AG20443 (cell line): ENCODE measurements around the gene PPFIA1.

Experiments
- DNase-seq: peaks from one replicate; pipeline ENCODE4 v3.0.0; 2012; ENCODE audit warnings: low spot score, mixed read lengths

The PPFIA1 gene

DNA sequence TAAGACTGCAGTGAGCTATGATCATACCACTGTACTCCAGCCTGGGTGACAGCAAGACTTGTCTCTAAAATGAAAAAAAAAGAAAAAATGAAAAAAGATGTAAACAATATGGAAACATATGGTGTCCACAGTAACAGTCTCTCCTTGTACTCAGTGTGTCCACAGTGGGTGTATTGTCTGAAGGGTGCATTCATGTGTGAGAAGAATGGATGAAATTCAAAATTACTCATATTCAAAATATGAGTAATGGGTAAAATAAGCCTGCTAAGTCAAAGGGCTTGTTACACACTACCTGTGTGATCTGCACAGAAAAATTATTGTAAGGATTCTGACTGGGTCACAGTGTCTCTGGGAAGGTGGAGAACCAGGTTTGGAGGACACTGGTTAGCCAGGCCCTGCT, 26.9 kb downstream of the PPFIA1 start:
- no peak for DNase-seq

DNA sequence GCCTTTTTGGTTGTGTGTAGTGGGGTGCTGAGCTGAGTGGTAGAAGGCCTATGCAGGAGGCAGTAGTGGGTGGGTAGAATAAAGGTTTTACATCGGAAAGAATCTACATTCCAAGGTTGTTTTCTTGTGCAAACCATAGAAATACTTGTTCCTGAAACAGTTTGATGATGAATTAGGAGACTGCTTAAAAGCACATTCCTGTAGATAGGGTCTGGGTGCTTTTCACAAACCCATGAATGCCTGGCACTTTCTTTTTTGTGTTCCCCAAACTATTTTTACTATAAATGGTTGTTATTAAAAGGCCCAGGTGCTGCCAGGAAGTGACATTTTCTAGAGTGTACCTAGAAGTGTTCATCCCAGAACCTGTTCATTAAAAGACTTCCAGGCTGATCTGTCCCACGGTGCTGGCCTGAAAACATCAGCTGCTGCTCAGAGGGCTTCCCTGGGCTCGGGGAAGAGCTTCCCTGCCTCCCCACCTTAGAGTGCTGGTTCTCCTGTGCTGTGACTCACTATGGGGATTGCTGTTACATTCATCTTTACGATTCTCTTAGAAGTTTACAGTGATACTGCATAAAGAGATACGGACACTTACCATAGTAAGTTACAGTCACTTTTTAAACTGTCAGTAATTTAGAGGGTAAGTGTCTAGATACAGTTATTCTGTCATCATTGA, 27.9 kb downstream of the PPFIA1 start:
- no peak for DNase-seq

DNA sequence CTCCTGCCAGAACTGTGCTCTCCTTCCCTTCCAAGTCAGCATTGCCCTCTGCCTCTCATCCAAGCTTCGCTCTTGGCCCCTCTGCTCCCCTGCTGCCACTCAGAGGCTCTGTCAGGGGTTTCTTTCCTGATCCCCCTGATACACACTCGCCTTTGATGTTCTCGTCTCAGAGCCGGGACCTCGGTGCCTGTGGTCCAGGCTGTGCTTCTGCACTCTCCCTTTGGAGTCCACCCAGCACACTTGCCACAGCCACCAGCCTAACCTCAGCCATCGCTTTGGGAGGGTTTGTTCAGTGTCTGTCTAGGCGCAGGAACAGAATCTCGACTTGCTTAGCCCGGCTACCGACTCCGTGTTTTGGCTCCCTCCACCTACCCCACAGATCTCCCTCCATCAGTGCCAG, 29.1 kb downstream of the PPFIA1 start:
- no peak for DNase-seq

DNA sequence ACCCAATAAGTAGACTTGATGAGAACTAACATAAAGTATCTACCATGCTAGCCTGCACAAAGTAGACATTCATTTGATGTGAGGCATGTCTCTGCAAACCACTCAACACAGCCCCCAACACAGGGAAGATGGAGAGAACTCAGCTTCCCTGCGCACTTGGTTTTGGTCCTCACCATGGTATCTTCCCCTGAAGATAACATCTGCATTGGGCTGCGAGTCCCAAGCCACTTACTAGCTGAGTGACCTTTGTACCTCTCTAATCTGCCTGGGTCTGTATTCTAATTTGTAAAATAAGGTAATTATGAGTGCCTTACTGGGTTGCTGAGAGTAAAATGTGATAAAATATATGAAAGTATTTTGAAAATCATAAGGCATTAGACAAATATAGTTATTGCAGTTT, 30.7 kb downstream of the PPFIA1 start:
- DNase-seq: no peak

DNA sequence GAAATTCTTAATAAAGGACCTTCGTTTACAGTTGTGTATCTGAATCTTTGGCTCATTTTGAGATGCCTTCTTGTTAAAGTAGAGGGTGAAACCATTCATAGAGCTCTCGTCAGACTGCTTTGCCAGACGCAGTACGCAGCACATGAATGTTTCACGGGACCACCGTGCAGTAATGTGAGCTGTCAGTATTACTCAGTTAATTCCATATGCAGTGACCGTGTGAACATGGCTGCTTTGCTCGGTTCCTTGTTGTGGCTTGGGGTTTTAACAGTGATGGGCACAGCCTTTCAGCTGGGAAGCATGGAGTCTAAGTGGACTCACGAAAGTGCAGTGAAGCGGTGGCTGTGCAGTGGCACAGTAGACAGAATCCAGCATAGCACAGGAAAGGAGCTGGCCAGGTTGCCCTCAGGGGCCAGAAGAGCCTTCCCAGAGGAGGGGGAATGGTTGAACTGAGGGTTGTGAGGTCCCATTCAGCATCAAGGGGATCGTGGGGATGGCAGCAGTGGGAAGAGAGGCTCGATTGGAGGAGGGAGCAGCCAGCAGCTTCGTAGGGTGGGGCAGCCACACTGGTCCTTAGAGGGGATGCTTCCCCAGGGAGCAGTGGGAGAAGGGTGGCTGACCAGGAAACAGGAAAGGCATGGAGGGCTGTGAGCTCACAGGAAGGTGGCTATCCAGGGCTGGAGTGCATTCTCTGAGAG, 31.4 kb downstream of the PPFIA1 start:
- no peak for DNase-seq

DNA sequence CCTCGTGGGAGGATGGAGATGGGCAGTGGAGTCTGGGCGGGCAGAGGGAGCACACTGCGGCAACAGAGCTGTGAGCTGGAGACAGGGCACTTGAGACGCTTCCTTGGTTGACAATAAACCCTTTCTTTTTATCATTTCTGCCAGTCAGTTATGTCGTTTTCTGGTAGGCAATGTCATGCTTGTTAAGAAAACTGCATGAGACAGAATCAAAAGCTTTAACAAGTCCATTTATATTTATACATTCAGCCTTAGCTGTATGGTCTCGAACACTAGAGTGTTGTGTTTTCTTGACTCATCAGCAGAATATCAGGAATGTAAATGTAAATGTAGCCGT, 31.9 kb downstream of the PPFIA1 start:
- no peak for DNase-seq

DNA sequence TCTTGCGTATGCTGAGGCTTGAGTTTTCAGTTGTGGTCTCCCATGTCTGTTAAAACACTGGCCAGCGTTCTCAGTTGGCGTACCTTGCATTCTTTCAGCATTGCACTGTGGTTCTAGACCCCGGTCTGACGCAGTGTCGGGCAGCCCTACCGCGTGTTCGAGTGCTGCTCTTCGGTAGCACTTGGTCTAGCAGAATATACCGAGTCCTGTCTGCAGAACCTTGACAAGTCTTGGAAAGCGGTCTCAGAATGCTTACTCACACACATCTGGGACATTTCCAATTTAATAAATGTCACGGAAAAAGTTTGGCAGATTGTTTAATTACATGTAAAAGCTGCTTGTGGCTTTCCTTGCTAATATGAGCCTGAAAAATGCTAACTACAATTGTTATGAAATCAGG, 32.6 kb downstream of the PPFIA1 start:
- DNase-seq: peak; percentile 91

DNA sequence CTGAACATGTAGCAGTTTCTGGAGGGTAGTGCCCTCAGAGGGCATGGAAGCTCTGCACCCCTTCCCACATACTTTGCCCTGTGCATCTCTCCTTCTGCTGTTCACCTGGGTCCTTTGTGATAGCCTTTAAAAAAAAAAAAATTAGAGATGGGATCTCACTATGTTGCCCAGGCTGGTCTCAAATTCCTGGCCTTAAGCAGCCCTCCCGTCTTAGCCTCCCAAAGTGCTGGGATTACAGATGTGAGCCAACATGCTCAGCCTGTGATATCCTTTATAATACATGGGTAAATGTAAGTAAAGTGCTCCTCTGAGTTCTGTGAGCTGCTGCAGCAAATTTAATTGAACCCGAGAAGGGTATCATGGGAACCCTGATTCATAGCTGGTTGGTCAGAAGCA, 33.7 kb downstream of the PPFIA1 start:
- no peak for DNase-seq

DNA sequence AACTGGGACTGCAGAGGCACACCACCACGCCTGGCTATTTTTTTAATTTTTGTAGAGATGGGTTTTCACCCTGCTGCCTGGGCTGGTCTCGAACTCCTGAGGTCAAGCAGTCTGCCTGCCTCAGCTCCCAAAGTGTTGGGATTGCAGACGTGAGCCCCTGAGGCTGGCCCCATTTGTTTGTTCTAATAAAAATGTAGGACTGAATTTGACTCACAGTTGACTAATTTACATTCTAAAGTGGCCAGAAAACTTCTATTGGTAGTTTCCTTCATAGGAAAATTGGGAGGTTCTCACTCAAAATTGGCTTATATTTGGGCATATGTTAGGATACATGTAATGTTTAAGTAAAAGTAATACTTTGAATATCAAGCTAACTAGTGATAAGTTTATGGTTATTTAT, 35.0 kb downstream of the PPFIA1 start:
- no peak for DNase-seq

DNA sequence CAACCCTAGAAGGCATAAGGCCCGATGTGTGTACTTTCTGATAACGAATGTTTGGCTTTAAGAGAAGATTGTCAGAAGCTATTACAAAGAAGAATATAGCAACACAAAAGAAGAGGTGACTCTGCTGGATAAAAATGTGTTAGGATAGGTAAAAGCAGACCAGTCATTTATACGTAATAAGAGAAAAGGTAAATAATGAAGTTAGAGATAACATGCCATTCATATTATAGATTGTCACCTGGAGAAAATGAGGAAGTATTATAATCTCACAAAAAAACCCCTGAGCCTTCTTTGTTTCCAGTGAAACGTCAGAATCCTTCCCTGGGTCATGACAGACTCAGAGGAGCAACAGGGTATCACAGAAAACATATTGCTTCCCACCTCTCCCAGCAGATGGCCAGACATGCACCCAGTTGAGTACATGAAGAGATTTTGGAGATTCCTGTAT, 36.1 kb downstream of the PPFIA1 start:
- no peak for DNase-seq

DNA sequence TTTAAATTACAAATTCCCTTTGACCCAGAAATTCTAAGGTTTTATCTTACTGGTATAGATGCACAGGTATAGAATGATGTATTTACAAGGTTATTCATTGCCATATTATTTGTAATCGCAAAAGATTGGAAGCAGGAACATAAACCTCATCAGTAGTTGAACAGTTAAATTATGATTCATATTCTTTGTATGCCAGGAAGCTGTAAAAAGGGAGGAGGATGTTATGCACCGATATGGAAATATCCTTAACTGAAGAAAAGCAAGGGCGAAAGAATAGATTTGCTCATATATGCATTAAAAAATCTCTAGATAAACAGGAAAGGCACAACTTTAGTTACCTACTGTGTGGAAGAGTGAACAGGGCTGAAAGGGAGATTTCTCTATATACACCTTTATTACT, 36.7 kb downstream of the PPFIA1 start:
- no peak for DNase-seq

DNA sequence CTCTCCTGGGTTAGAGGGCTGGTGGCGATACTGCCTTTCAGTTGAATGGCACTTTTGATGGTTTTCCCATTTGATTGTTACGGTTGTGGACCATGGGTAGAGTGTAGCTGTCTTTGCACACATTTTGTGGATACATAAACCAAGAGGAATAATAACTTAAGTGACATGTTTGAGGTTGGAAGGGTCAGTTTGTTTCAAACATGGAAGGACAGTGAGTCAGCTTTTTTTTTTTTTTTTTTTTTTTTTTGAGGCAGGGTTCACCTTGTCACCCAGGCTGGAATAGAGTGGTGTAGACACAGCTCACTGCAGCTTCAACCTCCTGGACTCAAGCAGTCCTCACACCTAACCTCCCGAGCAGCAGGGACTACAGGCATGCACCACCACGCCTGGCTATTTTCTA, 41.1 kb downstream of the PPFIA1 start:
- DNase-seq: no peak

DNA sequence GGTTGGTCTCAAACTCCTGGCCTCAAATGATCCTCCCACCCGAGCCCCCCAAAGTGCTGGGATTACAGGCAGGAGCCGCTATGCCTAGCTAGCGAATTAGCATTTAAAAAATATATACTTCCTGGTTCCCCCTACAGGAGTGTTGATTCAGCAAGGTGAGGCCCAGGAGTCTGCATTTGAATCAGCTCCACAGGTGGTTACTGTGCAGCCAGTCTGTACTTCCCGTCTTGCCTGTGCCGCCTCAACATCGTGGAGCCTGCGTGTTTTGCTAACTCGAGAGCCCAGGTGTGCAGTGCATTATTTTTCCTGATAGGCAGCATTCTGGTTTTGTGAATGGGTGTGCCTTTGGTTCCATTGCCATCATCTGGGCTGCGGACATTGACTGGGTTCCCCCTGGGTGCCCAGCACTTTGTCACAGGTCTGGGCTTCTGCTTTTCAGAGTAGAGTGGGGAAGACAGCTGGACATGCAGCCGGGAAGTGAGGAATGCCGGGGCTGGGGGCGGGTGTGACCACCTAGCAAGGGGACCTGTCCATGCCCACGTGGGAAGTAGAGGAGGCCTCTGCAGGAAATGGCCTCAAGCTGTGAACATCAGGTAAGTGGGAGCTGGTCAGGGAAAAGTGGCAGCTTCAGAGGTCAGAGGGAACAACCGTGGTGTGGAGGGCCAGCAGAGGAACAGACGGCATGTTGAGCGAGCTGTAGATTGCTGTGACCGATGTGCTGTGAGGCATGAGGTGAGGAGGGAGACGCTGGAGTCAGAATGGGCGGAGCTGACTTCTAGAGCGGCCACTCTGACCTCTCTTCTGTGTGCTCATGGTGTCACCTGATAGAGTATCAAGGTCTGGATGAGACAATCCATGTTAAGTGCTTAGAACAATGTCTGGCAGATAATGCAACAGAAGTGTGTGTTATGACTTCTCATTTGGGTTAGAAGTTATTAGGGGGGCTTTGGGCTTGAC, 42.2 kb downstream of the PPFIA1 start:
- DNase-seq: no peak

DNA sequence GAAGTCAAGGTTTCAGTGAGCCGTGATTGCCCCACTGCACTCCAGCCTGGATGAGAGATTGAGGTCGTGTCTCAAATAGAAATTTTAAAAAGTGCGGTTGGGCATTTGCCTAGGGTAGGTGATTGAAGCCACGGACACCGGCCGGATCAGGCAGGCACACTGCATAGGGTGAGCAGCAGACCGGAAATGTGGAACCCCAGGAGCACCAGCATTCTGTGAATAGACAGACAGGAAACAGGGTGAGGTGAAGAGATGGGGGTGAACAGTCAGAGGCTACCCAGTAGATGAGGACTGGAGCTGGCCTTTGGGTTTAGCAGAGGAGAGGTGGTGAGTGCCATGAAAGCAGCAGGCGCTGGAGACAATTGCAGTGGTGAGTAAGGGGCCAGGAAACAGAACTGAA, 43.5 kb downstream of the PPFIA1 start:
- no peak for DNase-seq

DNA sequence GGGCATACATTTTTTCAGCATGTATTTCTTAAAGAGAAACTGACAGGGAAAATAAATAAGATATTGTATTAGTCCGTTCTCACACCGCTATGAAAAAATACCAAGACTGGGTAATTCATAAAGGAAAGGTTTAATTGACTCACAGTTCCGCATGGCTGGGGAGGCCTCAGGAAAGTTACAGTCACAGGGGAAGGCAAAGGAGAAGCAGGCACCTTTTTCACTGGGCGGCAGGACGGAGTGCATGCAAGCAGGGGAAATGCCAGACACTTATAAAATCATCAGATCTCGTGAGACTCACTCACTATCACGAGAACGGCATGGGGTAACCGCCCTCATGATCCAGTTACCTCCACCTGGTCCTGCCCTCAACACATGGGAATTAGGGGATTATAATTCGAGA, 44.2 kb downstream of the PPFIA1 start:
- no peak for DNase-seq

DNA sequence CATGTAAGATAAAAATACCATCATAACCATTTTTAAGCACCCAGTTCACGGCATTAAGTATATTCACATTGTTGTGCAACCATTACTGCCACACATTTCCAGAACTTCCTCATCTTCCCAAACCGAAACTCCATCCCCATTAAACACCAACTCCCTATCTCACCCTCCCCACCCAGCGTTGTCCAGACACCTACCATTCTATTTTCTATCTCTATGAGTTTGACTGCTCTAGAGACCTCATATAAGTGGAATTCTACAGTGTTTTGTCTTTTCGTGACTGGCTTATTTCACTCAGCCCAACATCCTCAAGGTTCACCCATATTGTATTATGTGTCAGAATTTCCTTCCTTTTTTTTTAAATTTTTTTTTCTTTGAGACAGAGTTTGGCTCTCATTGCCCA, 45.2 kb downstream of the PPFIA1 start:
- no peak for DNase-seq

DNA sequence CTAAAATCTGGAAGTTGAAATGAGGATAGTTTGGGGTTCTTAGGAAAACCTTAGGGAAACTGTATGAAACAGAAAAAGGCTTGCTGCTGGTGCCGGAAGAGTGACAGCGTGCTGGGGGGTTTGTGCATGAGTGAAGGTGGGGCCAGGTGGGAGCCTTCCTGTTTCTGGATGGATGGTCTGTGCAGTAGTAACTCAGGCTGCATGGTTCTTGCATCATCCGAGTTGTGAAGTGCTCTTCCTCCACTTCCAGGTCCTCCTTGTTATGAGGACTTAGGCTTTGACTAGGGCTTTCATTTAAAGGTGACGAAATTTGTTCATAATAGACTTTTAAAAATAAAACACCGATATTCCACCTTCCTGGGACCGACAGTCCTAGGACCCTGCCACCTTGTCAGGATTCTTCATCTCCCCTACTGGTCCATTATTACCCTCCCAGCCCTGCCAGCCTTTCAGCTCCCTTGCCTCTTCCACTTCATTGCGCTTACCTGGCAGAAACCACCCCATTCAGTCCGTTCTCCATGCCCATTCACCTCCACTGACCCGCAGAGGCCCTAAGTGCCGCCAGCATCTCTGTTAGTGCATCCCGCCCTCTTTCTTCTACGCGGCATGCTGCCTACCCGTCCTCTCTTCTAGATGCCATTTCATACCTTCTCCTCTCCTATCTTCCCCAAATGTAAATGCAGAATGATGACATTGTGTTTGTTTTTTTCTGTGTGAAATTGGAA, 47.3 kb downstream of the PPFIA1 start:
- DNase-seq: no peak

DNA sequence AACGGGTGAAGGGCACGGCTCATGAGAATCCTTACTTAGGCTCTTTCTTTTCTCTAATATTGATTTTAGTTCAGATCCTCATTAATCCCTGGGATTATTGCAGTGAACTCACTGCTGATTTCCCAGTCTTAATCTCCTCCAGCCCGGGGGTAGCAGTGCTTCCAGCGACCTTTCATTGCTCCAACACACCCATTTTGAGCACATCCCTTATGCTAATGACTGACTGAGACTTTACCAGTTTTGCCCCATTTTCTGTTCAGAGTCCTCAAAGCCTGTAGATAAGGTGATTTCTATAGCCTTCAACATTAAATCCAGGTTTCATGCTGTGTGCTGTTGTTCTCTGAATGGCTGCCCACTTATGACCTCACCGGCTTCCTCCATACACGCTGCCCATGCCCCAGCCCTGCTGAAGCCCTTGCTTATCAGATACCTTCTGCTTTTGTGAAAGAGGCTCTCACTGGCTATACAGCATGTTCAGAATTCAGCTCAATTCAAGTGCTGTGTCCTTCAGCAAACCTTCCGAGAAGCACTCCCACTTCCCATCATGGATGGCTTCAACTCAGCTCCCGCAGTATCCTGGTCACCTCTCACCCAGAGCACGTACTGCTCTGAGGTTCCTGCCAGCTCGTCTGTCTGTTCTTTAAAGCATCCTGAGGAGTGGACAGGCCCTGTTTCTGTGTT, 49.0 kb downstream of the PPFIA1 start:
- DNase-seq: no peak

DNA sequence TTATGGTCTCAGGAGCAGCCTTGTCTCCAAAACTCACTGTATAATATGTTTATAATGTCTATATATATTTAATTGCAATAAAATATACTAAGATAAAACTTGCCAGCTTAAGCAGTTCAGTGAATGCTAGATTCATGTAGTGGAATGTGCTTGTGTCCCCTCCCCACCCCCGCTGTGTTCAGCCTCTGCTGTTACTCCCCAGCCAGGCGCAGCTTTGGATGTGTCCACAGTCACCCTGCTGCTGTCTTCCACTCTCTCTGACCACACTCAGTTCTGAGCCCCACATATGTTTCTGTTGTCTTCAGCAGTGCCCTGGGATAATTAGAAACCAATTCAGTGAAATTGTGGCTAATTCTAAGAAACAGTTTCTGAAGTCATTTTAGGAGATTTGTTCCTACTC, 52.2 kb downstream of the PPFIA1 start:
- no peak for DNase-seq

DNA sequence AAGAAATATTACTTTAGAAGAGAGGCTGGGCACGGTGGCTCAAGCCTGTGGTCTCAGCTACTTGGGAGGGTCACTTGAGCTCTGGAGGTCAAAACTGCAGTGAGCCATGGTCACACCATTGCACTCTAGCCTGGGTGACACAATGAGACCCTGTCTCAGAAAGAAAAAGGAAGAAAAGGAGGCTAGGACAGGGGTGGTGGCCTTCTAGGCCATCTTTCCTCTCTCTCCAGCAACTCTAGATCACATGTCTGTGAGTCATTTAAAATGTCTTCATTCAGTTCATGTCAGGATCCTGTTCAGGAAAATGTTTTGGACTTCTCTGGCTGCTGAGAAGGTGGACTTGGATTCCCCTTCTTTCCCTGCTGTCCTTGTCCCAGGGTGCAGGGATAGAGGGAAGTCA, 53.3 kb downstream of the PPFIA1 start:
- DNase-seq: peak; percentile 50

DNA sequence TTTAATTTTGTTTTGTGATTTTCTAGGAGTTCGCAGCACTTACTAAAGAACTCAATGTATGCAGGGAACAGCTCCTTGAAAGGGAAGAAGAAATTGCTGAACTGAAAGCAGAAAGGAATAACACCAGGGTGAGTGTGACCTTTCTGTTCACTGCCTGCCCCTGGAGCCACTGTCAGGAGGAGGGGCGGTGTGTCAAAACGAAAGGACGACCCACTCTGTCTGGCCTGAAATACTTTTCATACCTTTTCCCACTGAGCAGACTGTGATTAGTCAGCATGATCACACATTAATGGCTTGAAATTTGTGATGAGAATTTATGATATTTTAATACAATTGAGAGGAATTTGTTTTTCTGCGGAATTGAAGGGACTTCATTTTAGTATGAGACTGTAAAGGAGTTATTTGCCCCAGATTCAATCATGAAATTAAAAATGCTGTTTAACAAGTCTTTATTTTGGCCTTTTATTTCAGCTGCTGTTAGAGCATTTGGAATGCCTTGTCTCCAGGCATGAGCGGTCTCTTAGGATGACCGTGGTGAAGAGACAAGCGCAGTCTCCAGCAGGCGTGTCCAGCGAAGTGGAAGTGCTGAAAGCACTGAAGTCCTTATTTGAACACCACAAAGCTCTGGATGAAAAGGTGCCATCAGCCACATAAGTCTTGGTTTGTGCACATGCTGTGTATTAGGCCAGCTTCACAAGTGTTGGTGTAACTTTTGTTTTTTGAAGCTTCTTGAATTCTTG, 54.1 kb downstream of the PPFIA1 start:
- DNase-seq: no peak
